ENCODE results near the gene ARHGAP18. TPM values are rescaled to one million over a fixed set of nuclear protein-coding genes. Genes with fewer than 3 reads are reported as not detected.
A peak's percentile ranks its signal among the peaks of the same experiment; 100 is the strongest.

Gene ARHGAP18
- total RNA-seq, 2 donors from 2014 or later, result 7.1 to 11.2 TPM

GRCh38 chr6:129677620-129678325 lies 32.2 kb downstream of the ARHGAP18 start:
- H3K4me1 ChIP-seq, result peaks cover 0 to 22% of the 10 kb centered on the region in 2 donors

DNA sequence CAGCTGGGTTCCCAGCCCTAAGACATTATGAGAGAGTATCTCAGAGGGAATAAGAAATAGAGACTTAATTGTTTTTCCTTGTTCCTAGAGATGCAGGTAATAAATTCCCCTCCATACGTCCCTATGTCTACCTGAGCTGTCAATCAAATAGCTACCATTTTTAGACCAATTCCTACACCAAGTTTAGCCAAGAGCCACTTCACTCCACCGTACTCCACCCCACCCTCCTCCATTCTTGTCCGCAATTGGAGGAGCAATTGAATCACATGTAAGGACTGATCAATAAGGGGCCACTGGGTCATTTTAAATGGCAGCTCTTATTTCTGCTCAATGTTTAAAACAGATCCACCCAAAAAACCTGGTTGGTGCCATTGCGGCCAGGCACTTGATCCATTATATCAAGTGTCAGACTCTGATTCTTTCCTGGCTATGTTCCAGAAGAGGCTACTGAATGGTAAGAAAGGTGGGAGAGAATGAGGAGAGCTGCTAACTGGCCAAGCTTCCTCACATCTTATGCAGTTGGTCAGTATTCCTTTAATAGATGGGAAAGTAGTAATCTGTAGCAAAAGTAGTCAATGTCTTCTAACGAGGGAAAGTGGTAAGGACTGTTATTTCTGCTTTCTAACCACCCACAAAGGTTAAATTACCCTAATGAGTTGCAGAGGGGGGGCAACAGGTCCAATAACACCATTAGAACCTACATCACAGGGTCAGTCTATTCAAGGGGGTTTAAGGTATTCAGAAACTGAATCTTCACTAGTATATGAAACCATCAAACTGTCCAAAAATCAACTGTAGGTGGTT lies 34.1 kb downstream of the ARHGAP18 start:
- no peaks in the 10 kb centered on the region for H3K9me3 ChIP-seq
- H3K4me3 ChIP-seq, result no peak overlapping the region
- TF ChIP-seq, protein P1, sequence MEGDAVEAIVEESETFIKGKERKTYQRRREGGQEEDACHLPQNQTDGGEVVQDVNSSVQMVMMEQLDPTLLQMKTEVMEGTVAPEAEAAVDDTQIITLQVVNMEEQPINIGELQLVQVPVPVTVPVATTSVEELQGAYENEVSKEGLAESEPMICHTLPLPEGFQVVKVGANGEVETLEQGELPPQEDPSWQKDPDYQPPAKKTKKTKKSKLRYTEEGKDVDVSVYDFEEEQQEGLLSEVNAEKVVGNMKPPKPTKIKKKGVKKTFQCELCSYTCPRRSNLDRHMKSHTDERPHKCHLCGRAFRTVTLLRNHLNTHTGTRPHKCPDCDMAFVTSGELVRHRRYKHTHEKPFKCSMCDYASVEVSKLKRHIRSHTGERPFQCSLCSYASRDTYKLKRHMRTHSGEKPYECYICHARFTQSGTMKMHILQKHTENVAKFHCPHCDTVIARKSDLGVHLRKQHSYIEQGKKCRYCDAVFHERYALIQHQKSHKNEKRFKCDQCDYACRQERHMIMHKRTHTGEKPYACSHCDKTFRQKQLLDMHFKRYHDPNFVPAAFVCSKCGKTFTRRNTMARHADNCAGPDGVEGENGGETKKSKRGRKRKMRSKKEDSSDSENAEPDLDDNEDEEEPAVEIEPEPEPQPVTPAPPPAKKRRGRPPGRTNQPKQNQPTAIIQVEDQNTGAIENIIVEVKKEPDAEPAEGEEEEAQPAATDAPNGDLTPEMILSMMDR (IDR thresholded peaks at IDR 0.05), result no peak
- peaks cover 0 to 40% of the 10 kb centered on the region in 2 donors for H3K4me1 ChIP-seq
- H3K27me3 ChIP-seq, result no peaks in the 10 kb centered on the region
- H3K36me3 ChIP-seq, result no peaks in the 10 kb centered on the region
- no peak overlapping the region for H3K27ac ChIP-seq
- DNase-seq (ENCODE audit: low spot score), result no peak

More at GRCh38 chr6:129677620-129678325, 32.2 kb downstream of the ARHGAP18 start:
- H3K27ac ChIP-seq, result no peak overlapping the region
- H3K4me3 ChIP-seq, result no peak overlapping the region
- TF ChIP-seq, protein P1 (IDR thresholded peaks at IDR 0.05), result no peak
- H3K36me3 ChIP-seq, result no peaks in the 10 kb centered on the region
- DNase-seq (ENCODE audit: low spot score), result no peak
- H3K27me3 ChIP-seq, result no peaks in the 10 kb centered on the region
- no peaks in the 10 kb centered on the region for H3K9me3 ChIP-seq

DNA sequence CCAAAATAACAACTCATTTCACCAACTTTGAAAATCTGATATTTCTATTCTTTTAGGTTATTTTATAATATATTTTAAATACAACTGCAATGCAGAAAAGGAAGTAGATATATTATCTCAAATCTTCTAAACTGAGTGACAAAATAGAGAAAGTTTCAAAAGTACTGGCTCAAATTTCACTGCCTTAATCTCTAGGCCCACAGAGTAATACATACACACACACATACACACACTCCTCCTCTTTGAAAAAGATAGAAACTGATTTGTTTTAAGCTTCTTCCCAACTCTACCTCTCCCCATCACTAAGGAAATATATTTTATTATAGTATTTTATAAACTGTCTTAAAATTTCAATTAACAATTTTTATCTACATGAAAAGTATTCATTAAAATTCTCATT lies 36.2 kb downstream of the ARHGAP18 start:
- Histone ChIP-seq H3K27me3 (no peaks in the 10 kb centered on the region), H3K9me3 (no peaks in the 10 kb centered on the region), H3K36me3 (no peaks in the 10 kb centered on the region), H3K4me1 (peaks cover 0 to 30% of the 10 kb centered on the region in 2 donors), H3K4me3 (no peak overlapping the region), H3K27ac (peak overlapping the region in 1 of 2 donors; percentile 58)
- DNase-seq (ENCODE audit: low spot score), result no peak
- TF ChIP-seq, protein P1 (IDR thresholded peaks at IDR 0.05), result no peak

DNA sequence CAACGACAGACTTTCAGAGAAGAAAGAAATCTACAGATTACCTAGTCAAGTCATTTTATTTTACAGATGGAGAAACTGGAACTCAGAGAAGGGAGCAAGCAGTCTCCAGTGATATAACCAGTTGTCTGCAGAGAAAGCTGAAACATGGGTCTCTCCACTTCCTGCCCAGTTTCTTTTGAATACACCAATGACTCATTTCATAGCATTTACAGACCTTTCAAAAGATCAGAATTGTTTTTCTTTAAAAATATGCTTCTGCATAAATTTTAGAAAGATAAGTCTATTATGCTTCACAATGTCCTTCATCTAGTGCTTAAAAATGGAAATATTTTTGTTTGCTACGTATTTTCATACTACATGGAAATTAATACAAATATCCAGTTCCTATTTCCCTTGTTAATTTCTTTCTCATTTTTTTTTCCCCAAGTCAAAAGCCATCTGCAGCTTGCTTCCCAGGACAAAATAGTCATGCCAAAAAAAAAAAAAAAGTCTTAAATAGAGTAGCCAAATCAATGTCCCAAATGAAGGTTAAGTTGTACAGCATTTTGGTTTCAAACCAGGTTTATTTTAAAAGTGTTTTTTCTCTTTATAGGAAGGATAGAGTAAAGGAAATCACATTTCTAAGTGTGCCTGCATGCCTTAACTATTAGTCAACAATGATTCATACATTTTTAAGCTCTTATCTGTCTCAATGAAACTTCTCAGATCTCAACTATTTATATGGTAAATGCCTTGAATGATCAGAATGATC lies 36.9 kb downstream of the ARHGAP18 start:
- peaks cover 0 to 29% of the 10 kb centered on the region in 2 donors for H3K4me1 ChIP-seq
- TF ChIP-seq, protein P1 (IDR thresholded peaks at IDR 0.05), result no peak
- no peaks in the 10 kb centered on the region for H3K27me3 ChIP-seq
- no peaks in the 10 kb centered on the region for H3K9me3 ChIP-seq
- no peak overlapping the region for H3K4me3 ChIP-seq
- peak overlapping the region; percentile 55 to 58 for H3K27ac ChIP-seq
- no peak for DNase-seq (ENCODE audit: low spot score)
- no peaks in the 10 kb centered on the region for H3K36me3 ChIP-seq

GRCh38 chr6:129672341-129672682 lies 37.7 kb downstream of the ARHGAP18 start:
- H3K36me3 ChIP-seq, result no peaks in the 10 kb centered on the region
- H3K4me3 ChIP-seq, result no peak overlapping the region
- no peak for DNase-seq (ENCODE audit: low spot score)
- TF ChIP-seq, protein P1 (IDR thresholded peaks at IDR 0.05), result no peak
- peaks cover 0 to 36% of the 10 kb centered on the region in 2 donors for H3K4me1 ChIP-seq
- peak overlapping the region; percentile 55 to 58 for H3K27ac ChIP-seq
- H3K9me3 ChIP-seq, result no peaks in the 10 kb centered on the region
- no peaks in the 10 kb centered on the region for H3K27me3 ChIP-seq

Data from right atrium auricular region (tissue), 2 donors.